Ovary (tissue), 3 donors: ENCODE data around the gene RERE.

ENCODE experiments used
- CTCF ChIP-seq, 3 donors: fragments of 450-650 bp in 2 of 3; fragments of 200-600 bp in 1 of 3; IDR thresholded peaks; one replicate each; pipeline versions ENCODE4 v1.5.1 to v1.8.0; 2016 to 2022; ENCODE audit warnings: antibody characterized with exemption in 3 of 3, mild to moderate bottlenecking in 1 of 3
- EP300 ChIP-seq: sonication (generic); formaldehyde crosslinking; IDR thresholded peaks from one replicate; pipeline ENCODE4 v1.6.1; 2017; ENCODE audit warnings: antibody characterized with exemption
- POLR2A ChIP-seq: fragments of 450-650 bp; IDR thresholded peaks from one replicate; pipeline ENCODE4 v1.6.1; 2017; ENCODE audit warnings: antibody characterized with exemption, mild to moderate bottlenecking, moderate library complexity
- donor health status: DM: no; HTN: no; CAD: no.

DNA sequence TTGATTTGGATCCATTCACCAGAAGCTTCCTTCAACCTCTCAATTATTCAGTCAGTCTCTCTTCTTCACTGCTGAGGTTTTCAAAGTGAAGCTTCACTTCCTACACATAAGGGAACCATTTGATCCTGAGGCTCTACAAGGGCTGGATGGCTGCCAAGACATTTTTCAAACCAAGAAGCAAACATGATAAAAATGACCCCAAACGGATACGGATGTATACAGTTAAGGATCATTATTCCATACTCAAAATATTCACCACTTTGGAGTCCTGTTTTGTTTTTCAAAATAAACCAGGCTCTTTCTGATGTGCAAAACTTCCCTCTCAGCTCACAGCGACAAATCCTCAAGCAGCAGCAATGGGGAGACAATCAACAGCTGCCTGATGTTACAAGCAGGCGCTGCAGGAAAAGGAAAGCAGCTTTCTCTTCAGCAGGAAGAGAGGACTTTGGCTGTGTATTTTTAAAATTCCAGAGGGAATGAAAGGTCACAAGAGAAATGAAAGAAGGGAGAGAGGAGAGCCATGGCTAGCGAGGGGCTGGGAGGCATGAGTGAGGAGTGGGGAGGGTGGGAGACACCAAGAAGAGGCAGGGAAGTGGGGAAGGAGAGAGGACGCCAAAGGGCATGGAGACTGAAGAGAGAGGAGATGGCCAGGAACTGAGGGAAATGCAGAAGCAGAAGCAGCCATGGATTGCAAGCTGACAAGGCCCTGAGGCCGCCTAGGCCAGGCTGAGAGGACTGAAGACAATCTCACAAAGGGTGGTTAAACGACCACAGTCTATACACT, 354.1 kb downstream of the RERE start:
- TF ChIP-seq CTCF (IDR thresholded peaks at IDR 0.05) (no peak), EP300 (no peak), POLR2A (no peak)
